Thoracic aorta (tissue), 2 donors: ENCODE results near the gene MCUB. TPM values are rescaled to one million over a fixed set of nuclear protein-coding genes. Genes with fewer than 3 reads are reported as not detected.

Source experiments
- ATAC-seq: fragments of 150-250 bp; one replicate; pipeline ENCODE4 v1.8.0; 2017; ENCODE audit warnings: low read depth; ENCODE audit not compliant: insufficient number of reproducible peaks, low FRiP score
- DNase-seq: peaks from one replicate; pipeline ENCODE4 v3.0.0-alpha.2; 2020; ENCODE audit warnings: low spot score
- H3K27ac ChIP-seq, 2 donors: fragments of 200-600 bp; sonication (generic); 1 replicate in 1 of 2; 2 replicates in 1 of 2; pipeline ENCODE4 v1.5.1; 2016; ENCODE audit warnings: mild to moderate bottlenecking in 2 of 2, moderate library complexity in 2 of 2
- H3K27me3 ChIP-seq: fragments of 200-600 bp; sonication (generic); replicated peaks from 2 replicates; pipeline ENCODE4 v1.6.0; 2016; ENCODE audit warnings: mild to moderate bottlenecking; ENCODE audit not compliant: insufficient read depth
- H3K36me3 ChIP-seq: fragments of 200-600 bp; sonication (generic); one replicate; pipeline ENCODE4 v1.5.1; 2016
- H3K4me1 ChIP-seq, 2 donors: fragments of 200-600 bp; sonication (generic); 1 replicate in 1 of 2; 2 replicates in 1 of 2; pipeline versions ENCODE4 v1.5.1 to v1.6.0; 2016; ENCODE audit warnings: low read depth in 2 of 2, mild to moderate bottlenecking in 1 of 2; ENCODE audit not compliant: control insufficient read depth in 1 of 2
- H3K4me3 ChIP-seq: fragments of 200-600 bp; sonication (generic); 2 replicates; pipeline ENCODE4 v1.5.1; 2016; ENCODE audit warnings: mild to moderate bottlenecking
- H3K9me3 ChIP-seq: fragments of 200-600 bp; sonication (generic); 2 replicates; pipeline ENCODE4 v1.5.1; 2016
- total RNA-seq, 2 donors: library from RNA; depleted of rRNA; stranded (reverse); fragments of >200 nt; gene quantifications; one replicate each; pipeline versions ENCODE4 v1.1.0 to v1.2.3, GENCODE V29; 2016
- TF ChIP-seq, protein P1 (sequence below): fragments of 200-600 bp; sonication (generic); IDR thresholded peaks from one replicate; pipeline ENCODE4 v1.5.1; 2019; ENCODE audit warnings: antibody characterized with exemption

The MCUB gene
- total RNA-seq, 2 donors from 2014 or later, result 44.3 to 45.0 TPM

DNA sequence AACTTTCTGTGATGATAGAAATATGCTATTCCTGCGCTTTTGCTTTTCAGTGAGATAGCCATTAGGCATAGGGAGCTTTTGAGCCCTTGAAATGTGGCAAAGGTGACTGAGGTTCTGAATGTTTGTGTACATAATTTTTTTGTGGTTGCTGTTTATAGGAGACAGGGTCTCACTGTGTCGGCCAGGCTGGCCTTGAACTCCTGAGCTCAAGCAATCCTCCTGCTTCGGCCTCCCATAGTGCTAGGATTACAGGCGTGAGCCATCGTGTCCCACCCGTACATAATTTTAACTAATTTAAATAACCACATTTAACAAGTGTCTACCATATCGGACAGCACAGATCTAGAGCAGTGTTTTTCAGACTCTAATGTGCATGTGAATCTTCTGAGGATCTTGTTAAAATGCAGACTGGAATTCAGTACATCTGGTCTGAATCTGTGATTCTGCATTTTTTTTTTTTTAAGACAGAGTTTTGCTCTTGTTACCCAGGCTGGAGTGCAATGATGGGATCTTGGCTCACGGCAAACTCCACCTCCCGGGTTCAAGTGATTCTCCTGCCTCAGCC is 97.9 kb downstream of the MCUB start:
- Histone ChIP-seq H3K36me3 (no peaks in the 10 kb centered on the region), H3K9me3 (no peaks in the 10 kb centered on the region), H3K4me1 (no peaks in the 10 kb centered on the region), H3K27me3 (no peaks in the 10 kb centered on the region), H3K27ac (no peak overlapping the region), H3K4me3 (no peak overlapping the region)
- ATAC-seq, result no peak
- DNase-seq, result no peak
- TF ChIP-seq, protein P1, sequence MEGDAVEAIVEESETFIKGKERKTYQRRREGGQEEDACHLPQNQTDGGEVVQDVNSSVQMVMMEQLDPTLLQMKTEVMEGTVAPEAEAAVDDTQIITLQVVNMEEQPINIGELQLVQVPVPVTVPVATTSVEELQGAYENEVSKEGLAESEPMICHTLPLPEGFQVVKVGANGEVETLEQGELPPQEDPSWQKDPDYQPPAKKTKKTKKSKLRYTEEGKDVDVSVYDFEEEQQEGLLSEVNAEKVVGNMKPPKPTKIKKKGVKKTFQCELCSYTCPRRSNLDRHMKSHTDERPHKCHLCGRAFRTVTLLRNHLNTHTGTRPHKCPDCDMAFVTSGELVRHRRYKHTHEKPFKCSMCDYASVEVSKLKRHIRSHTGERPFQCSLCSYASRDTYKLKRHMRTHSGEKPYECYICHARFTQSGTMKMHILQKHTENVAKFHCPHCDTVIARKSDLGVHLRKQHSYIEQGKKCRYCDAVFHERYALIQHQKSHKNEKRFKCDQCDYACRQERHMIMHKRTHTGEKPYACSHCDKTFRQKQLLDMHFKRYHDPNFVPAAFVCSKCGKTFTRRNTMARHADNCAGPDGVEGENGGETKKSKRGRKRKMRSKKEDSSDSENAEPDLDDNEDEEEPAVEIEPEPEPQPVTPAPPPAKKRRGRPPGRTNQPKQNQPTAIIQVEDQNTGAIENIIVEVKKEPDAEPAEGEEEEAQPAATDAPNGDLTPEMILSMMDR, result no peak

DNA sequence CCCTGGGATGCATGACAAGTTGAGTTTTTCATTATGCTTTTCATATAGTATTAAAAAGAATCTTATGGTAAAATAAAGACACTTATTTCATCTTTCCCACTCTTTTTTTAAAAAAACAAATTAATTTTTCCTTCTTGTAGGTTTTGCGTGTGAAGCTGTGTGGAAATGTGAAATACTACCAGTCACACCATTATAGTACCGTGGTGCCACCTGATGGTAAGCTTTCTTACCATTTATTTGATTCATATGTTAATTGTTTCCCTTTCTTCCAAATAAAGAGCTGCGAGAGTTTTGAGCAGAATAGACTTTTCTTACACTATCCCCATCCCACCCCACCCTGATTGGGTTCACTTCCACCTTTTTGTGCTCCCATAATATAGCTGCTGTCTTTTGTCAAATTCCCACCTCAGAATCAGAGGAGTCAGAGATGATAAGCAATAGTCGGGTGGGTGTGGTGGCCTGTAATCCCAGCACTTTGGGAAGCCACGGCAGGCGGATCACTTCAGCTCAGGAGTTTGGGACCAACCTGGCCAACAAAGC is 98.9 kb downstream of the MCUB start:
- Histone ChIP-seq H3K27me3 (no peaks in the 10 kb centered on the region), H3K4me1 (no peaks in the 10 kb centered on the region), H3K4me3 (no peak overlapping the region), H3K9me3 (no peaks in the 10 kb centered on the region), H3K36me3 (no peaks in the 10 kb centered on the region), H3K27ac (no peak overlapping the region)
- TF ChIP-seq, protein P1, result no peak
- DNase-seq, result no peak
- no peak for ATAC-seq

DNA sequence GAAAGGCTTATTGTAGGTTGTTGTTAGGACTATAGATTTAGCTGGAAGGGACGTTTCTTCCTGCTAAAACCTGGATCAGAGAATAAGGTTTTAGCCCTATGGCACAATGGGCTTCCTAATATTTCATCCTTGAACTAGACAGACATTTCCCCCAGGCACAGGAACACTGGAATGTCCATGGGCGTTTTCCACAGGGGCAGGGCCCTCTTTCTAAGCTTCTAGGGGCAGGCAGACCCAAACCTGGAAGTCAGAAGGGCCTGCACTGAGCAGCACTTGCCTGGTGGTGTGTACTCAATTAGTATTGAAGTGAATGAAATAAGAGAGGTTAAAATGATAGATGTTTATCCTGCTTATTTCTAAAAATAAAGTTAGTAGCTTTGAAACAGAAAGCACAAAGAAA is 102.1 kb downstream of the MCUB start:
- H3K27ac ChIP-seq, result no peak overlapping the region
- no peak for DNase-seq
- TF ChIP-seq, protein P1, result no peak

DNA sequence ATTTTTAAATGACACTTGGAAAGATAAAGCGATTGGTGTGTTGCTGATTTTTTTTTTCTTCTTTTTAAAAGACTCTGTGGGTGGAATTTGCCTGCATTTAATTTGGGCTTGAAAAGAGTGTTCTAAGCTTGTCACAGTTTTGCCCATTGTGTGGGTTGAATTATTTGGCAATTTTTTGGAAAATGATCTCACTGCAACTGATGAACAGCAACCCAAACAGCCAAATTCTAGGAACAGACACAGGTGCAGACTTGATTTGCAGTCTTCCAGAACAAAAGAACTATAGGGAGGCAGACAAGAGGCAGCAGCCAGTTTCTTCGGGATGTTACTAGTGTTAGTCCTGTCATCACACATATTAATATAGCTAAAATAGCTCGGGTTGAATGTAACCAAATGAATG is 102.7 kb downstream of the MCUB start:
- Histone ChIP-seq H3K27ac (no peak overlapping the region), H3K4me1 (no peaks in the 10 kb centered on the region), H3K9me3 (no peaks in the 10 kb centered on the region), H3K27me3 (no peaks in the 10 kb centered on the region), H3K36me3 (no peaks in the 10 kb centered on the region), H3K4me3 (no peak overlapping the region)
- DNase-seq (no peak), ATAC-seq (no peak)
- TF ChIP-seq, protein P1, result no peak

More for the DNA sequence above, 102.1 kb downstream of the MCUB start:
- ATAC-seq, result no peak
- Histone ChIP-seq H3K36me3 (no peaks in the 10 kb centered on the region), H3K4me1 (no peaks in the 10 kb centered on the region), H3K27me3 (no peaks in the 10 kb centered on the region), H3K9me3 (no peaks in the 10 kb centered on the region), H3K4me3 (no peak overlapping the region)

DNA sequence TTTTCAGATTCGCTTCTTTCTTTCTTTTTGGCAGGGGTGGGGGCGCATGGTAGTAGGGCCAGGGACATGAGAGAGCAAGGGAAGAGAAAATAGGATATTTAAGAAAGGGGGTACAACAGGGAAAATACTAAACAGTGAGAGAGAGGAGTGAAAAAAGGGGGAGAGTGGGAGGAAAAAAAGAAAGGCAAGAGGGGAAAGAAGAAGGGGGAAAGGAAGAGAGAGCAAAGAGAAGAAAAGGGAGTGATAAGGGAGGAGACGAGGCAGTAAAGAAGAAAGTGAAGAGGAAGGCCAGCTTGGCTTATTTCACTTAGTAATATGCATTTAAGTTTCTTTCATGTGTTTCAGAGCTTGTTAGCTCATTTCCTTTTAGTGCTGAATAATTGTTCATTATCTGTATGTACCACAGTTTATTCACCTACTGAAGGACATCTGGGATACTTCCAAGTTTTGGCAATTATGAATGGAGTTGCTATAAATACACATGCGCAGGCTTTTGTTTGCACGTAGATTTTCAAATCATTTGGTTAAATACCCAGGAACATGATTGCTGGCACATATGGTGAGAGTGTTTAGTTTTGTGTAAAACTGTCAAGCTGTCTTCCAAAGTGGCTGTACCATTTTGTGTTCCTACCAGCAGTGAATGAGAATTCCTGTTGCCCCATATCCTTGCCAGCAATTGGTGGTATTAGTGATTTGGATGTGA is 105.9 kb downstream of the MCUB start:
- Histone ChIP-seq H3K4me1 (no peaks in the 10 kb centered on the region), H3K9me3 (no peaks in the 10 kb centered on the region), H3K27me3 (no peaks in the 10 kb centered on the region), H3K36me3 (no peaks in the 10 kb centered on the region), H3K27ac (no peak overlapping the region), H3K4me3 (no peak overlapping the region)
- TF ChIP-seq, protein P1, result no peak
- ATAC-seq (no peak), DNase-seq (no peak)
